BE2C (cell line): ENCODE results near the gene TENT4A.

ENCODE experiments used
- DNase-seq: peaks from one replicate; pipeline ENCODE4 v3.0.0-alpha.2; 2020
- H3K27me3 ChIP-seq: fragments of 250-450 bp; sonication (Bioruptor Pico); 2 replicates; pipeline ENCODE4 v1.5.1; 2020; ENCODE audit warnings: mild to moderate bottlenecking
- H3K36me3 ChIP-seq: fragments of 250-450 bp; sonication (Bioruptor Pico); 2 replicates; pipeline ENCODE4 v1.5.1; 2020; ENCODE audit warnings: mild to moderate bottlenecking
- H3K4me1 ChIP-seq: fragments of 250-450 bp; sonication (Bioruptor Pico); 2 replicates; pipeline ENCODE4 v1.5.1; 2020
- H3K4me3 ChIP-seq: 2 replicates; pipeline ENCODE4 v1.5.1; 2011; ENCODE audit warnings: low read depth, low read length
- H3K9me3 ChIP-seq: fragments of 250-450 bp; sonication (Bioruptor Pico); 2 replicates; pipeline ENCODE4 v1.5.1; 2020
- CTCF ChIP-seq: IDR thresholded peaks from 2 replicates; pipeline ENCODE4 v1.5.1; 2012; ENCODE audit warnings: mild to moderate bottlenecking, low read depth, low read length

The TENT4A gene

GRCh38 chr5:6749026-6749716, 35.9 kb downstream of the TENT4A start:
- Histone ChIP-seq H3K27me3 (no peaks in the 10 kb centered on the region), H3K36me3 (peaks cover 86% of the 10 kb centered on the region)

DNA sequence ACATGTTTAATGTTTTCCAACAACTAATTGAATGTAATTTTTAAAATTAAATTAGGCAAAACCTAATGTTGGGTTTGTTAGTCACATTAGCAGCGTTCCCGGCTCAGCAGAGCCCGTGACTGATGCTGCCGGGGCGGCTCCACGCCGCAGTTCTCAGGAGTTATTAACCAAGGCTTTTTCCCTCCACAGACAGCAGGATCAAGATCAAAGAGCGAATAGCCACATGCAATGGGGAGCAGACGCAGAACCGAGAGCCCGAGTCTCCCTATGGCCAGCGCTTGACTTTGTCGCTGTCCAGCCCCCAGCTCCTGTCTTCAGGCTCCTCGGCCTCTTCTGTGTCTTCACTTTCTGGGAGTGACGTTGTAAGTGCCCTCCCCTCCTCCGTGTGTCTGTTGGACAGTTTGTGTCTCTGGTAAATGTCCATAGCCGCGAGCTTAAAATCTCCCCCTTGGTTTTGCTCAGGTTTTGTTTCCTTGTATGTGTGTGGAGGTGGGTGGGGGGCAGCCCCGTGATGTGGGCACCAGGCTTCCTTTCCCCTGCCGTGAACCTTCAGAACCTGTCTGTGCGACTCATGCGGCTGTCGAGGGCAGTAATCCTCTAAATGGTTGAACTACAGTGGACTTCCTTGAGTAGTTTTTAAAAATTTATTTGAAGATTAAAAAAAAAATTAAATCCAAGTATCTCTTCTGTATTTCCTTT, 37.1 kb downstream of the TENT4A start:
- no peaks in the 10 kb centered on the region for H3K9me3 ChIP-seq
- DNase-seq: no peak
- no peaks in the 10 kb centered on the region for H3K27me3 ChIP-seq
- no peak for TF ChIP-seq CTCF
- peaks cover 88% of the 10 kb centered on the region for H3K36me3 ChIP-seq
- no peak overlapping the region for H3K4me3 ChIP-seq
- no peaks in the 10 kb centered on the region for H3K4me1 ChIP-seq

More at GRCh38 chr5:6749026-6749716, 35.9 kb downstream of the TENT4A start:
- H3K4me3 ChIP-seq: no peak overlapping the region
- H3K4me1 ChIP-seq: no peaks in the 10 kb centered on the region
- DNase-seq: no peak
- no peaks in the 10 kb centered on the region for H3K9me3 ChIP-seq
- TF ChIP-seq CTCF: no peak

DNA sequence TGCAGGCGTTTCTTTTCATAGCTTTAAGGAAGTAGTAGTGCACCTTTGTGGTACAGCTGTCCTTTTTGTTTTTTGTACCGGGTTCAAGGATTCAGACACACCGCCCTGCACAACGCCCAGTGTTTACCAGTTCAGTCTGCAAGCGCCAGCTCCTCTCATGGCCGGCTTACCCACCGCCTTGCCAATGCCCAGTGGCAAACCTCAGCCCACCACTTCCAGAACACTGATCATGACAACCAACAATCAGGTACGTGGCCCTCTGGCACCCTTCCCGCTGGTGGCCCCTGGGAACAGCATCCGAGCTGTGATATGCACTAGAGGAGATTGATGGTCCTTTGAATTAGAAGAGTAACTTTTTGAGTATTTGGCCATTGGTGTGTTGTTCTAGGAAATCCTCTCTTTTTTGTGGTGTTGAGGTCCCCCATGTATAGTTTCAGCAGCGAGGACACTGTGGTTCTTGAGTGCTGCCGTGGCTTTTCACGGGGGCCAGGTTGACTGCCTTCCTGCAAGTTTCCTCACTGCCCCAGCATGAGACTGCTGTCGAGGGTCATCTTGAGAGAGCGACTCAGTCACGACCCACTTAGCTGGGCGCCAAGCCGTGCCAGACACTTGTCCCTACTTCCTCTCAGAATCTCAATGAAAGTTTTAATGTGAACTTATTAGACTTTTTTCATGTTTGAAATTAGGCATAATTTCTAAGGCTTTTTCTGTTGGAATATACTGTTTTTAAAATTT, 37.9 kb downstream of the TENT4A start:
- Histone ChIP-seq H3K9me3 (no peaks in the 10 kb centered on the region), H3K27me3 (no peaks in the 10 kb centered on the region), H3K4me1 (no peaks in the 10 kb centered on the region), H3K36me3 (peaks cover 90% of the 10 kb centered on the region), H3K4me3 (no peak overlapping the region)
- TF ChIP-seq CTCF: no peak
- no peak for DNase-seq

DNA sequence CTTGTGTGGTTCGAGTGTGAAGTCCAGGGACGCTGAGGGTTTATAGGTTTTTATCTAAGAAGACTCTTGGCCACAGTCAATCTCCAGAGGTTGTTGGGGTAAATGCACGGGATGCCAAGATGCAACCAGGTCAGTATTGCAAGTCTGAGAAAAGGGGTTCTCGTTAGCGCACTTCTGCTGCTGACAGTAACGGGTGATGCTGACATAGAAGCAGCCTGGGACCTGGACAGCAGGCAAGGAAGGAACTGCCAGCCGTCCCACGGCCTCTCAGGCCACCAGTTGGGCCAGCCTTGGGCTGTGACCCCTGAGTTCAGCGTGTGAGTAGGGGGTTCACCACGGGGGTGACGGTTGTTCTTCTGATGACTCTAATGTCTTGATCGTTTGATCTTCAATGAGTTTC, 39.0 kb downstream of the TENT4A start:
- peaks cover 90% of the 10 kb centered on the region for H3K36me3 ChIP-seq

DNA sequence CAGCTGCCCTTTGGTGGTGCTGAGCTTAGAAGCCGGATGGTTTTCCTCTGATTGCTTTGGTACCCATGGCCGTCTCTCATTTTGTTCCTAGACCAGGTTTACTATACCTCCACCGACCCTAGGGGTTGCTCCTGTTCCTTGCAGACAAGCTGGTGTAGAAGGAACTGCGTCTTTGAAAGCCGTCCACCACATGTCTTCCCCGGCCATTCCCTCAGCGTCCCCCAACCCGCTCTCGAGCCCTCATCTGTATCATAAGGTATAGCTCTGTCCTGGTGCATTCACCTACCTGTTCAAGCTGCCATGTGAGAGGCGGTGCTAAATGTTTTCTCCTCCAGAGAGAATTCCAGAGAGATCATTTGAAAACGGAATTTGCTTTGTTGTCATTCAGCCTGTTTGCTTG, 39.5 kb downstream of the TENT4A start:
- no peaks in the 10 kb centered on the region for H3K9me3 ChIP-seq
- peaks cover 90% of the 10 kb centered on the region for H3K36me3 ChIP-seq
- no peak for DNase-seq
- no peaks in the 10 kb centered on the region for H3K27me3 ChIP-seq
- no peak overlapping the region for H3K4me3 ChIP-seq
- no peak for TF ChIP-seq CTCF
- H3K4me1 ChIP-seq: no peaks in the 10 kb centered on the region

More for the DNA sequence above, 39.0 kb downstream of the TENT4A start:
- Histone ChIP-seq H3K9me3 (no peaks in the 10 kb centered on the region), H3K4me3 (no peak overlapping the region), H3K4me1 (no peaks in the 10 kb centered on the region), H3K27me3 (no peaks in the 10 kb centered on the region)
- no peak for DNase-seq
- TF ChIP-seq CTCF: no peak
